HG03139 (cell line): ENCODE results near the gene MGMT.

Experiments used
- ATAC-seq: cut with Tn5 transposase; IDR thresholded peaks from one replicate; pipeline ENCODE4 v1.9.1; 2021; ENCODE audit not compliant: unreplicated experiment

Gene MGMT

GRCh38 chr10:129648856-129649255 lies 181.8 kb downstream of the MGMT start:
- no peak for ATAC-seq

GRCh38 chr10:129652021-129652420 lies 185.0 kb downstream of the MGMT start:
- ATAC-seq: no peak

- ATAC-seq: no peak
Observed at GRCh38 chr10:129652521-129653201, 185.6 kb downstream of the MGMT start.

GRCh38 chr10:129653428-129653827 lies 186.4 kb downstream of the MGMT start:
- no peak for ATAC-seq

GRCh38 chr10:129653861-129654260 lies 186.8 kb downstream of the MGMT start:
- ATAC-seq: no peak

- no peak for ATAC-seq
Observed at GRCh38 chr10:129654461-129654860, 187.4 kb downstream of the MGMT start.

- no peak for ATAC-seq
Observed at GRCh38 chr10:129655007-129655678, 188.1 kb downstream of the MGMT start.

- no peak for ATAC-seq
Observed at GRCh38 chr10:129655679-129656031, 188.6 kb downstream of the MGMT start.

GRCh38 chr10:129656642-129657041 lies 189.6 kb downstream of the MGMT start:
- no peak for ATAC-seq

GRCh38 chr10:129657297-129658017 lies 190.4 kb downstream of the MGMT start:
- ATAC-seq: no peak

- ATAC-seq: no peak
Observed at GRCh38 chr10:129658376-129659072, 191.5 kb downstream of the MGMT start.

GRCh38 chr10:129659508-129660268 lies 192.6 kb downstream of the MGMT start:
- no peak for ATAC-seq

- no peak for ATAC-seq
Observed at GRCh38 chr10:129660569-129660968, 193.5 kb downstream of the MGMT start.

GRCh38 chr10:129662426-129662825 lies 195.4 kb downstream of the MGMT start:
- no peak for ATAC-seq

GRCh38 chr10:129670124-129670523 lies 203.1 kb downstream of the MGMT start:
- ATAC-seq: no peak

- no peak for ATAC-seq
Observed at GRCh38 chr10:129673292-129673691, 206.3 kb downstream of the MGMT start.

GRCh38 chr10:129675027-129675769 lies 208.2 kb downstream of the MGMT start:
- no peak for ATAC-seq

- ATAC-seq: no peak
Observed at GRCh38 chr10:129676014-129676413, 209.0 kb downstream of the MGMT start.

- ATAC-seq: no peak
Observed at GRCh38 chr10:129677377-129677927, 210.4 kb downstream of the MGMT start.

- no peak for ATAC-seq
Observed at GRCh38 chr10:129678186-129678585, 211.1 kb downstream of the MGMT start.
